B cell (primary cell): ENCODE measurements around the gene HAUS7. TPM values are rescaled to one million over a fixed set of nuclear protein-coding genes. Genes with fewer than 3 reads are reported as not detected.

Experiments used
- ATAC-seq: fragments of 200-7000 bp; cut with Tn5 transposase; one replicate; pipeline ENCODE4 v1.10.0; 2021; ENCODE audit warnings: low read depth, mild to moderate bottlenecking, moderate number of reproducible peaks, moderate library complexity
- CTCF ChIA-PET: fragments of 350-600 bp; sonication (Branson Sonifier 250); formaldehyde crosslinking; loops from one replicate; lab custom pipeline; 2021; ENCODE audit warnings: antibody characterized with exemption, inconsistent platforms; lab: Charles Lee
- POLR2A ChIA-PET: fragments of 350-600 bp; sonication (Branson Sonifier 250); formaldehyde crosslinking; loops from one replicate; lab custom pipeline; 2021; ENCODE audit warnings: antibody characterized with exemption; lab: Charles Lee
- DNase-seq: peaks from one replicate; pipeline ENCODE4 v3.0.0; 2013
- H2AFZ ChIP-seq: 2 replicates; pipeline ENCODE4 v1.6.1; 2012; ENCODE audit warnings: mild to moderate bottlenecking, low read depth, low read length; ENCODE audit not compliant: insufficient read depth, poor library complexity, severe bottlenecking
- H3K27ac ChIP-seq, 2 donors: 1 replicate in 1 of 2; 2 replicates in 1 of 2; pipeline ENCODE4 v1.5.1; 2012 to 2013; ENCODE audit warnings: low read length in 2 of 2, mild to moderate bottlenecking in 2 of 2, moderate library complexity in 1 of 2
- H3K27me3 ChIP-seq, 4 experiments: fragments of 200-600 bp in 1 of 4; sonication (generic) in 1 of 4; replicated peaks in 1 of 4; 1 replicate in 2 of 4; 2 replicates in 2 of 4; pipeline versions ENCODE4 v1.6.1 to v1.7.0; 2013 to 2016; ENCODE audit warnings: low read length in 3 of 4, mild to moderate bottlenecking in 2 of 4, mixed read lengths in 1 of 4, moderate library complexity in 1 of 4; ENCODE audit not compliant: insufficient read depth in 4 of 4, control insufficient read depth in 3 of 4; ENCODE audit errors: control extremely low read depth in 1 of 4
- H3K36me3 ChIP-seq, 2 experiments: replicated peaks in 1 of 2; 1 replicate in 1 of 2; 2 replicates in 1 of 2; pipeline versions ENCODE4 v1.6.1 to v1.7.1; 2013; ENCODE audit warnings: low read length in 1 of 2; ENCODE audit not compliant: insufficient read depth in 2 of 2, control insufficient read depth in 1 of 2; ENCODE audit errors: control extremely low read depth in 1 of 2, extremely low read depth in 1 of 2
- H3K4me1 ChIP-seq, 2 donors: fragments of 200-600 bp in 1 of 2; sonication (generic) in 1 of 2; 1 replicate in 1 of 2; 2 replicates in 1 of 2; pipeline versions ENCODE4 v1.5.1 to v1.6.1; 2013 to 2017; ENCODE audit warnings: low read length in 2 of 2; ENCODE audit not compliant: control insufficient read depth in 2 of 2, insufficient read depth in 2 of 2
- H3K4me2 ChIP-seq: replicated peaks from 2 replicates; pipeline ENCODE3; 2012; ENCODE audit warnings: mild to moderate bottlenecking, low read depth, low read length; ENCODE audit not compliant: poor library complexity, severe bottlenecking
- H3K4me3 ChIP-seq, 5 experiments: fragments of 200-600 bp in 1 of 5; sonication (generic) in 1 of 5; 1 replicate in 3 of 5; 2 replicates in 2 of 5; pipeline versions ENCODE4 v1.5.1 to v1.7.0; 2011 to 2016; ENCODE audit warnings: low read length in 4 of 5, mild to moderate bottlenecking in 4 of 5, low read depth in 2 of 5, control low read depth in 1 of 5, moderate library complexity in 1 of 5; ENCODE audit not compliant: insufficient read depth in 1 of 5; ENCODE audit errors: control extremely low read depth in 1 of 5, extremely low read depth in 1 of 5
- H3K79me2 ChIP-seq: fragments of 200-600 bp; sonication (generic); one replicate; pipeline ENCODE4 v1.6.0; 2016; ENCODE audit warnings: low read length; ENCODE audit not compliant: control insufficient read depth, insufficient read depth
- H3K9ac ChIP-seq: fragments of 200-600 bp; sonication (generic); 2 replicates; pipeline ENCODE4 v1.6.1; 2017; ENCODE audit warnings: mild to moderate bottlenecking, low read length, moderate library complexity
- H3K9me3 ChIP-seq, 3 donors: one replicate each; pipeline versions ENCODE4 v1.6.1 to v1.7.1; 2013; ENCODE audit warnings: low read length in 2 of 3; ENCODE audit not compliant: control insufficient read depth in 2 of 3, insufficient read depth in 1 of 3; ENCODE audit errors: control extremely low read depth in 1 of 3
- H4K20me1 ChIP-seq: 2 replicates; pipeline ENCODE4 v1.6.0; 2012; ENCODE audit warnings: mild to moderate bottlenecking, low read length; ENCODE audit not compliant: insufficient read depth, control insufficient read depth, poor library complexity, severe bottlenecking
- H3K27ac Mint-ChIP-seq: one replicate; pipeline ENCODE4 v1.8.0; 2021; ENCODE audit warnings: mixed read lengths
- H3K27me3 Mint-ChIP-seq: one replicate; pipeline ENCODE4 v1.8.0; 2021; ENCODE audit warnings: mixed read lengths
- H3K4me1 Mint-ChIP-seq: one replicate; pipeline ENCODE4 v1.8.0; 2021; ENCODE audit warnings: mixed read lengths
- H3K4me3 Mint-ChIP-seq: one replicate; pipeline ENCODE4 v1.8.0; 2021; ENCODE audit warnings: mixed read lengths
- H3K9me3 Mint-ChIP-seq: one replicate; pipeline ENCODE4 v1.8.0; 2022; ENCODE audit warnings: mixed read lengths; ENCODE audit not compliant: insufficient read depth
- EZH2 ChIP-seq: IDR thresholded peaks from 2 replicates; pipeline ENCODE4 v1.6.1; 2012; ENCODE audit warnings: borderline replicate concordance, low read depth, mild to moderate bottlenecking, moderate library complexity, low read length; ENCODE audit not compliant: insufficient read depth, poor library complexity, severe bottlenecking
- WGBS: methylation state at CpG from one replicate; pipeline ENCODE4 v1.1.5; 2013; ENCODE audit warnings: missing lambda C conversion rate; ENCODE audit not compliant: insufficient coverage; 5-methylcytosine and 5-hydroxymethylcytosine counted together
- intact Hi-C: fragments of 100-400 bp; cut with micrococcal nuclease; formaldehyde crosslinking; loops from one replicate; pipeline ENCODE4 v1.10.0; 2022
- polyA plus RNA-seq: library from polyadenylated mRNA; depleted of rRNA; stranded (reverse); fragments of >200 nt; gene quantifications from 2 replicates; pipeline ENCODE4 v1.2.3, GENCODE V29; 2012
- total RNA-seq, 2 donors: library from RNA; stranded (reverse); fragments of 120-200 nt in 1 of 2; gene quantifications; 1 replicate in 1 of 2; 2 replicates in 1 of 2; pipeline versions ENCODE4 v1.2.3 to v1.2.4, GENCODE V29; 2013 to 2022
- TF ChIP-seq, protein P1 (sequence below): fragments of 200-600 bp; IDR thresholded peaks from one replicate; pipeline ENCODE4 v1.8.0; 2022; ENCODE audit warnings: antibody characterized with exemption, mild to moderate bottlenecking

HAUS7 gene
- total and polyA plus RNA-seq, 2 donors (not counting 1 experiment from before 2014, with no cell fraction given) = 25.2 to 26.9 TPM

DNA sequence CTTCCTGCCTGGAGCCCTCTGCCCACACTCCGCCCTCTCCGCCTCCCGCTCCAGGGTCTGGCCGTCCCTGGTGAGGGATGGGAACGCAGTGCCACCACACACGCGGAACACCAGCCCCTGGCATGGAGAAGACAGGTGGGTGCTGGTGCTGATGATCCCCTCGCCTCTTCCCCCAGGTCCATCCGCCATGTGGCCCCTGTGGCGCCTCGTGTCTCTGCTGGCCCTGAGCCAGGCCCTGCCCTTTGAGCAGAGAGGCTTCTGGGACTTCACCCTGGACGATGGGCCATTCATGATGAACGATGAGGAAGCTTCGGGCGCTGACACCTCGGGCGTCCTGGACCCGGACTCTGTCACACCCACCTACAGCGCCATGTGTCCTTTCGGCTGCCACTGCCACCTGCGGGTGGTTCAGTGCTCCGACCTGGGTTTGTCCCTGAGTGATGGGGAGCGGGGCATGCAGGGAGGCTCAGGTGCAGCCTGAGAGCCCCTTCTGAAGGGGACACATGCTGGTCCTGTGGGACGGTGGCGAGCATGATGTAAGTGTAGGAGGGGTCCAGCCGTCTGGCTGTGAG is 34.2 kb upstream of the HAUS7 start:
- WGBS = 88% methylated on average over 16 of the region's 26 CpGs
- Mint-ChIP-seq H3K9me3 (no peaks in the 10 kb centered on the region), H3K27me3 (no peaks in the 10 kb centered on the region), H3K4me3 (no peak overlapping the region), H3K27ac (no peak overlapping the region), H3K4me1 (peaks cover 2% of the 10 kb centered on the region)
- Histone ChIP-seq H4K20me1 (no peaks in the 10 kb centered on the region), H3K27me3 (no peaks in the 10 kb centered on the region), H3K36me3 (no peaks in the 10 kb centered on the region), H3K79me2 (no peaks in the 10 kb centered on the region), H3K4me2 (no peak overlapping the region), H3K9me3 (no peaks in the 10 kb centered on the region), H3K4me1 (peaks cover 0 to 7% of the 10 kb centered on the region in 2 donors), H3K4me3 (no peak overlapping the region), H3K9ac (no peak overlapping the region), H2AFZ (no peak overlapping the region), H3K27ac (no peak overlapping the region)
- CTCF ChIA-PET = no interaction called here
- ATAC-seq = no peak
- TF ChIP-seq, protein P1, sequence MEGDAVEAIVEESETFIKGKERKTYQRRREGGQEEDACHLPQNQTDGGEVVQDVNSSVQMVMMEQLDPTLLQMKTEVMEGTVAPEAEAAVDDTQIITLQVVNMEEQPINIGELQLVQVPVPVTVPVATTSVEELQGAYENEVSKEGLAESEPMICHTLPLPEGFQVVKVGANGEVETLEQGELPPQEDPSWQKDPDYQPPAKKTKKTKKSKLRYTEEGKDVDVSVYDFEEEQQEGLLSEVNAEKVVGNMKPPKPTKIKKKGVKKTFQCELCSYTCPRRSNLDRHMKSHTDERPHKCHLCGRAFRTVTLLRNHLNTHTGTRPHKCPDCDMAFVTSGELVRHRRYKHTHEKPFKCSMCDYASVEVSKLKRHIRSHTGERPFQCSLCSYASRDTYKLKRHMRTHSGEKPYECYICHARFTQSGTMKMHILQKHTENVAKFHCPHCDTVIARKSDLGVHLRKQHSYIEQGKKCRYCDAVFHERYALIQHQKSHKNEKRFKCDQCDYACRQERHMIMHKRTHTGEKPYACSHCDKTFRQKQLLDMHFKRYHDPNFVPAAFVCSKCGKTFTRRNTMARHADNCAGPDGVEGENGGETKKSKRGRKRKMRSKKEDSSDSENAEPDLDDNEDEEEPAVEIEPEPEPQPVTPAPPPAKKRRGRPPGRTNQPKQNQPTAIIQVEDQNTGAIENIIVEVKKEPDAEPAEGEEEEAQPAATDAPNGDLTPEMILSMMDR = no peak
- no peak for TF ChIP-seq EZH2
- no peak for DNase-seq
- intact Hi-C loops = no loop called here
- POLR2A ChIA-PET = no interaction called here

DNA sequence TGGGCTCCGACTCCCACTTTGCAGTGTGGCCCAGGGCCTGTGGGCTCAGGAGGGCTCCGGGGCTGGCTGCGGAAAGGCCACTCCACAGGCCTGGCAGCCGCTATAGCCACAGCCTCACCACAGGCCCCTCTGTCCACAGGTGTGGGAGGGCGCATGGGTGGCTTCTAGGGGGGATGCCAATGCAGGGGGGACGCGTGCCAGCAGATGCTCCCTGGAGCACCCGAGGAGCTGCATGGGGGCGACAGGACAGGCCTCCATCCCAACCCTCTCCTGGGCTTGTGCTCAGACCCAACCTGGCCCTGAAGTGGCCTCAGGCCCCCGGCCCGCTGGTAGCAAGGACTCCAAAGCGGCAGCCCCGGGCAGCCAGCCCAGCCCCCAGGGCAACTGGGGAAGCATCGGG is 32.4 kb upstream of the HAUS7 start:
- Histone ChIP-seq H3K9me3 (no peaks in the 10 kb centered on the region), H3K4me3 (no peak overlapping the region), H2AFZ (no peak overlapping the region), H3K27me3 (no peaks in the 10 kb centered on the region), H3K4me1 (peaks cover 0 to 7% of the 10 kb centered on the region in 2 donors), H4K20me1 (no peaks in the 10 kb centered on the region), H3K9ac (no peak overlapping the region), H3K4me2 (no peak overlapping the region), H3K27ac (no peak overlapping the region), H3K79me2 (no peaks in the 10 kb centered on the region), H3K36me3 (no peaks in the 10 kb centered on the region)
- intact Hi-C loops = no loop called here
- ATAC-seq = no peak
- H3K27me3 Mint-ChIP-seq = no peaks in the 10 kb centered on the region
- POLR2A ChIA-PET = no interaction called here
- H3K9me3 Mint-ChIP-seq = no peaks in the 10 kb centered on the region
- no peak for TF ChIP-seq EZH2
- TF ChIP-seq, protein P1 = no peak
- H3K4me1 Mint-ChIP-seq = peaks cover 2% of the 10 kb centered on the region
- DNase-seq = no peak
- no peak overlapping the region for H3K4me3 Mint-ChIP-seq
- WGBS = 95% methylated on average over 8 of the region's 14 CpGs
- CTCF ChIA-PET = no interaction called here
- no peak overlapping the region for H3K27ac Mint-ChIP-seq
